NCI-H1694 treated with DMSO at 0.1 percent for 48 hours (cell line): ENCODE measurements around the gene HAUS8.
"Not testable (repeated sequence)": the region's sequence is repeated elsewhere in the genome, so short reads cannot be mapped to it uniquely, and the experiment has no call there.

Experiments used
- DNase-seq: peaks from one replicate; lab custom pipeline; 2025; lab: John Stamatoyannopoulos, UW

HAUS8 gene

GRCh38 chr19:17035842-17036424, 39.3 kb downstream of the HAUS8 start:
- no peak for DNase-seq

GRCh38 chr19:17031741-17032140, 43.5 kb downstream of the HAUS8 start:
- no peak for DNase-seq

GRCh38 chr19:17027535-17027975, 47.7 kb downstream of the HAUS8 start:
- no peak for DNase-seq

GRCh38 chr19:17026706-17027534, 48.3 kb downstream of the HAUS8 start, which contains the start of gene CPAMD8:
TSS of gene CPAMD8 (minus strand) at chr19:17026810. CDS start at chr19:17026642, 168 bp downstream.
- DNase-seq = no peak

- no peak for DNase-seq
These were observed 49.1 kb downstream of the HAUS8 start for GRCh38 chr19:17025991-17026658.

- DNase-seq = no peak
These were observed 49.9 kb downstream of the HAUS8 start for GRCh38 chr19:17025361-17025760.

GRCh38 chr19:17024941-17025340, 50.3 kb downstream of the HAUS8 start:
- not testable (repeated sequence) for DNase-seq

- DNase-seq = no peak
These were observed 51.4 kb downstream of the HAUS8 start for GRCh38 chr19:17023805-17024204.

- DNase-seq = no peak
These were observed 52.5 kb downstream of the HAUS8 start for GRCh38 chr19:17022738-17023137.

GRCh38 chr19:17021793-17022590, 53.3 kb downstream of the HAUS8 start:
- no peak for DNase-seq

GRCh38 chr19:17021328-17021727, 53.9 kb downstream of the HAUS8 start:
- DNase-seq = no peak

- no peak for DNase-seq
These were observed 54.4 kb downstream of the HAUS8 start for GRCh38 chr19:17020823-17021222.

- no peak for DNase-seq
These were observed 54.9 kb downstream of the HAUS8 start for GRCh38 chr19:17020385-17020784.

GRCh38 chr19:17014212-17014861, 60.9 kb downstream of the HAUS8 start:
- DNase-seq = not testable (repeated sequence)

GRCh38 chr19:17011485-17011884, 63.8 kb downstream of the HAUS8 start:
- no peak for DNase-seq

- DNase-seq = no peak
These were observed 68.7 kb downstream of the HAUS8 start for GRCh38 chr19:17006579-17006978.

- no peak for DNase-seq
These were observed 70.3 kb downstream of the HAUS8 start for GRCh38 chr19:17005000-17005399.

- DNase-seq = no peak
These were observed 70.9 kb downstream of the HAUS8 start for GRCh38 chr19:17004386-17004785.

GRCh38 chr19:17002455-17002854, 72.8 kb downstream of the HAUS8 start:
- DNase-seq = no peak

GRCh38 chr19:17001603-17002183, 73.6 kb downstream of the HAUS8 start:
- no peak for DNase-seq
